ENCODE measurements around the gene VTA1. TPM values are rescaled to one million over a fixed set of nuclear protein-coding genes. Genes with fewer than 3 reads are reported as not detected.

VTA1 gene
- total and polyA plus RNA-seq, 2 of the 13 experiments (the other 11 are each of a cell fraction or from before 2014, with no cell fraction given) = 70.7 to 89.1 TPM

- DNase-seq (ENCODE audit: low spot score) (no peak), ATAC-seq (no peak), FAIRE-seq (no peak)
- 96% methylated on average over 2 of the region's 2 CpGs for WGBS (ENCODE audit: low lambda C conversion rate)
- in situ Hi-C loops (cut with HindIII; ENCODE audit: extremely low pct_ligation_motif_present, low pct_unique_long_range_greater_than_20kb) (no loop called here), intact Hi-C loops (cut with micrococcal nuclease; ENCODE audit: unreplicated experiment) (no loop called here)
- peaks cover 0 to 13% of the 10 kb centered on the region in 2 experiments; a peak in 2 of 5 replicates for H3K36me3 ChIP-seq (replicated peaks in 1 of 2; ENCODE audit: control insufficient read depth in 1 of 2, insufficient read depth in 2 of 2, low read length in 2 of 2)
- no peak overlapping the region for H3K9ac ChIP-seq (ENCODE audit: insufficient read depth, low read depth, low read length)
- POLR2A ChIA-PET = no interaction called here
- CTCF ChIA-PET (ENCODE audit: low intra/inter-chr PET ratio, low total read pairs) = no interaction called here
- H3K4me2 ChIP-seq (ENCODE audit: low read depth, low read length) = no peak overlapping the region
- H3K9me3 ChIP-seq (ENCODE audit: low read length) = no peaks in the 10 kb centered on the region
- peaks cover 97% of the 10 kb centered on the region for H3K79me2 ChIP-seq (ENCODE audit: insufficient read depth, low read length)
- no peak overlapping the region for H3K4me3 ChIP-seq (replicated peaks in 1 of 3; ENCODE audit: insufficient read depth in 1 of 3, low read depth in 2 of 3, low read length in 3 of 3)
- BruUV-seq (replicated peaks) = no TSS peak
- peaks cover 24% of the 10 kb centered on the region for H3K4me1 ChIP-seq (ENCODE audit: insufficient read depth, low read length)
- H3K27ac ChIP-seq (ENCODE audit: extremely low read length, insufficient read depth, low read length) = no peak overlapping the region
- H3K27me3 ChIP-seq (ENCODE audit: control insufficient read depth in 1 of 2, insufficient read depth in 2 of 2, low read length in 2 of 2) = no peaks in the 10 kb centered on the region
- H2AFZ ChIP-seq (ENCODE audit: low read length) = no peak overlapping the region
- peaks cover 15% of the 10 kb centered on the region for H4K20me1 ChIP-seq (ENCODE audit: insufficient read depth, low read length)
- no peak for TF ChIP-seq NFYB (CRISPR knock-in tag; IDR thresholded peaks at IDR 0.05)
- TF ChIP-seq WIZ (CRISPR knock-in tag; IDR thresholded peaks at IDR 0.05) = no peak
- no peak for TF ChIP-seq ZSCAN30 (CRISPR knock-in tag; IDR thresholded peaks at IDR 0.05)
- TF ChIP-seq HNF4G (IDR thresholded peaks at IDR 0.05; ENCODE audit: borderline replicate concordance, low read depth, low read length) = no peak
- TF ChIP-seq HNF4G (CRISPR knock-in tag; IDR thresholded peaks at IDR 0.05; ENCODE audit: borderline replicate concordance, low read depth) = no peak
- no peak for TF ChIP-seq ATM (IDR thresholded peaks at IDR 0.05; ENCODE audit: borderline replicate concordance)
- TF ChIP-seq CBX1 (IDR thresholded peaks at IDR 0.05; ENCODE audit: low read depth) = no peak
- no peak for TF ChIP-seq CEBPZ (IDR thresholded peaks at IDR 0.05; ENCODE audit: low read length)
- no peak for TF ChIP-seq SRSF4 (IDR thresholded peaks at IDR 0.05; ENCODE audit: low read depth, low read length, poor library complexity, severe bottlenecking)
- no peak for TF ChIP-seq FOXM1 (CRISPR knock-in tag; IDR thresholded peaks at IDR 0.05)
- TF ChIP-seq ZNF234 (CRISPR knock-in tag; conservative IDR thresholded peaks at IDR 0.05) = no peak
- no peak for TF ChIP-seq POLR2AphosphoS5 (IDR thresholded peaks at IDR 0.05; ENCODE audit: low read depth, low read length)
- no peak for TF ChIP-seq ISX (CRISPR knock-in tag; conservative IDR thresholded peaks at IDR 0.05)
- TF ChIP-seq, protein P1, sequence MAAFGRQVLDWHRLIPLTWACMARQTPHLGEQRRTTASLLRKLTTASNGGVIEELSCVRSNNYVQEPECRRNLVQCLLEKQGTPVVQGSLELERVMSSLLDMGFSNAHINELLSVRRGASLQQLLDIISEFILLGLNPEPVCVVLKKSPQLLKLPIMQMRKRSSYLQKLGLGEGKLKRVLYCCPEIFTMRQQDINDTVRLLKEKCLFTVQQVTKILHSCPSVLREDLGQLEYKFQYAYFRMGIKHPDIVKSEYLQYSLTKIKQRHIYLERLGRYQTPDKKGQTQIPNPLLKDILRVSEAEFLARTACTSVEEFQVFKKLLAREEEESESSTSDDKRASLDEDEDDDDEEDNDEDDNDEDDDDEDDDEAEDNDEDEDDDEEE (CRISPR knock-in tag; IDR thresholded peaks at IDR 0.05) = no peak
- TF ChIP-seq NFAT5 (CRISPR knock-in tag; IDR thresholded peaks at IDR 0.05) = no peak
- TF ChIP-seq PHF8 (CRISPR knock-in tag; IDR thresholded peaks at IDR 0.05) = no peak
- no peak for TF ChIP-seq SNAI1 (CRISPR knock-in tag; IDR thresholded peaks at IDR 0.05; ENCODE audit: borderline replicate concordance)
- TF ChIP-seq ZNF451 (CRISPR knock-in tag; IDR thresholded peaks at IDR 0.05) = no peak
These were observed 6.1 kb downstream of the VTA1 start for GRCh38 chr6:142153196-142153595.

Measured in HepG2 (cell line).